HL-60 (cell line): Measurements from ENCODE around the gene KCNG1.

Source experiments
- DNase-seq, 2 experiments: peaks; one replicate each; pipeline ENCODE4 v3.0.0-alpha.2; 2010 to 2020; ENCODE audit warnings: low read depth in 1 of 2, low spot score in 1 of 2
- H3K27ac ChIP-seq: fragments of 250-450 bp; sonication (Bioruptor Pico); replicated peaks from 2 replicates; pipeline ENCODE4 v1.5.1; 2020; ENCODE audit warnings: mild to moderate bottlenecking, moderate library complexity
- H3K27me3 ChIP-seq: fragments of 250-450 bp; sonication (Bioruptor Pico); 2 replicates; pipeline ENCODE4 v1.5.1; 2021; ENCODE audit warnings: mild to moderate bottlenecking, moderate library complexity; ENCODE audit not compliant: insufficient read depth, poor library complexity, severe bottlenecking
- H3K4me3 ChIP-seq: replicated peaks from 2 replicates; pipeline ENCODE4 v1.5.1; 2011; ENCODE audit warnings: mild to moderate bottlenecking, control low read depth, low read length; ENCODE audit not compliant: insufficient read depth
- CTCF ChIP-seq: IDR thresholded peaks from one replicate; pipeline ENCODE4 v1.5.1; 2011; ENCODE audit warnings: low read length, control low read depth, inconsistent platforms; ENCODE audit not compliant: insufficient read depth
- GABPA ChIP-seq: IDR thresholded peaks from 2 replicates; pipeline ENCODE4 v1.6.1; 2012; ENCODE audit warnings: low read depth
- POLR2AphosphoS5 ChIP-seq: IDR thresholded peaks from 2 replicates; pipeline ENCODE4 v1.6.1; 2012; ENCODE audit warnings: low read depth
- REST ChIP-seq: IDR thresholded peaks from 2 replicates; pipeline ENCODE4 v1.6.1; 2012; ENCODE audit warnings: low read depth; ENCODE audit not compliant: insufficient replicate concordance
- SPI1 ChIP-seq: IDR thresholded peaks from 2 replicates; pipeline ENCODE4 v1.6.1; 2012; ENCODE audit warnings: low read depth, mild to moderate bottlenecking, borderline replicate concordance

KCNG1 gene

GRCh38 chr20:51010043-51010365 is 12.9 kb downstream of the KCNG1 start:
- DNase-seq = no peak
- no peaks in the 10 kb centered on the region for H3K27me3 ChIP-seq
- no peak overlapping the region for H3K27ac ChIP-seq
- TF ChIP-seq GABPA (no peak), CTCF (no peak), POLR2AphosphoS5 (no peak), SPI1 (no peak), REST (no peak)
- no peak overlapping the region for H3K4me3 ChIP-seq

GRCh38 chr20:51009303-51010042 is 13.4 kb downstream of the KCNG1 start:
- Histone ChIP-seq H3K27me3 (no peaks in the 10 kb centered on the region), H3K4me3 (no peak overlapping the region), H3K27ac (no peak overlapping the region)
- TF ChIP-seq REST = no peak
- no peak for TF ChIP-seq SPI1
- TF ChIP-seq CTCF = no peak
- TF ChIP-seq POLR2AphosphoS5 = no peak
- no peak for TF ChIP-seq GABPA
- DNase-seq = no peak

GRCh38 chr20:51008718-51009117 is 14.2 kb downstream of the KCNG1 start:
- no peak overlapping the region for H3K4me3 ChIP-seq
- no peak for DNase-seq
- H3K27ac ChIP-seq = no peak overlapping the region
- no peak for TF ChIP-seq POLR2AphosphoS5
- no peak for TF ChIP-seq CTCF
- TF ChIP-seq GABPA = no peak
- no peak for TF ChIP-seq SPI1
- no peak for TF ChIP-seq REST
- H3K27me3 ChIP-seq = no peaks in the 10 kb centered on the region
